ENCODE data around the gene CDH13. TPM values are rescaled to one million over a fixed set of nuclear protein-coding genes. Genes with fewer than 3 reads are reported as not detected.

The CDH13 gene
- total and polyA plus RNA-seq, 2 of the 8 experiments (the other 6 are each of a cell fraction or from before 2014, with no cell fraction given): 2.3 to 2.4 TPM

DNA sequence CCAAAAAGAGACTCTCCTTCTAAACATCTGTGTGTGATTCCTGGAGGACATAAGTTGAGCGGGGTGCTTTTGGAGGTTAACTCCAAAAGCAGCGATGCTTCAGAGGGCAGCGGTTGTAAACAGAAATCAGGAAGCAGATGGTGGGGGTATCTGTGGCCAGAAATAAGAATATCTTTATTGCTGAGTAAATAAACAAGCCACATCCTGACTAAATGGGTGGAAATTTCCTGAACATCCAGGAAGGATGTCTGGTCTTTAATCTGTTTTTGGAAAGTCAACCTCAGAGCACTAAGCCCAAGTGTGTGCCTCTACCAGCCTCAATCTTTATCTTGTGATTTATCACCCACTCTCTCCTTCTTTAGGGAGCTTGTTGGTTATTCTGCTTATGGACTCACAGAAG lies 123.3 kb downstream of the CDH13 start:
- Histone ChIP-seq H4K5ac (ENCODE audit: insufficient read length, low read depth, low read length) (no peak overlapping the region), H3K9me3 (ENCODE audit: insufficient read depth in 2 of 2, low read depth in 1 of 2, low read length in 1 of 2) (no peaks in the 10 kb centered on the region), H3K14ac (ENCODE audit: insufficient read length) (no peak overlapping the region), H4K8ac (ENCODE audit: extremely low read depth, insufficient read depth, low read length) (no peak overlapping the region), H3K4ac (replicated peaks; ENCODE audit: insufficient read length, low read depth, low read length) (no peak overlapping the region), H3K23ac (ENCODE audit: insufficient read length) (no peak overlapping the region), H2AK5ac (ENCODE audit: low read depth, low read length) (no peak overlapping the region), H3K79me2 (ENCODE audit: control insufficient read depth in 1 of 2, insufficient read depth in 2 of 2, low read length in 2 of 2) (no peaks in the 10 kb centered on the region), H4K20me1 (replicated peaks in 1 of 2; ENCODE audit: control insufficient read depth in 1 of 2, insufficient read depth in 2 of 2, low read length in 2 of 2) (no peaks in the 10 kb centered on the region), H3K56ac (replicated peaks; ENCODE audit: insufficient read length, low read depth, low read length) (no peak overlapping the region), H2BK12ac (ENCODE audit: low read depth, low read length) (no peak overlapping the region), H3K36me3 (ENCODE audit: control insufficient read depth in 2 of 4, insufficient read depth in 4 of 4, low read length in 3 of 4) (no peaks in the 10 kb centered on the region), H3K9ac (replicated peaks in 1 of 4; ENCODE audit: extremely low read depth in 1 of 4, low read depth in 3 of 4, low read length in 3 of 4) (no peak overlapping the region), H3K27me3 (replicated peaks in 1 of 4; ENCODE audit: control insufficient read depth in 3 of 4, extremely low read depth in 1 of 4, insufficient read depth in 3 of 4, low read length in 3 of 4) (no peaks in the 10 kb centered on the region), H3K4me3 (ENCODE audit: extremely low read depth in 1 of 4, insufficient read depth in 2 of 4, low read depth in 3 of 4, low read length in 4 of 4) (no peak overlapping the region), H3K27ac (ENCODE audit: low read depth, low read length) (no peak overlapping the region), H2BK5ac (ENCODE audit: low read depth, low read length) (no peak overlapping the region), H3K79me1 (ENCODE audit: low read depth, low read length) (no peaks in the 10 kb centered on the region), H3K4me1 (replicated peaks in 1 of 4; ENCODE audit: control insufficient read depth in 3 of 4, insufficient read depth in 4 of 4, low read length in 3 of 4) (peaks cover 0 to 4% (median 0%) of the 10 kb centered on the region in 4 experiments; a peak in 2 of 7 replicates), H3K18ac (ENCODE audit: extremely low read depth, low read length) (no peak overlapping the region), H3K23me2 (ENCODE audit: low read depth, low read length) (no peaks in the 10 kb centered on the region), H2BK120ac (replicated peaks; ENCODE audit: low read depth, low read length) (no peak overlapping the region), H2BK20ac (ENCODE audit: low read length) (no peak overlapping the region), H2BK15ac (ENCODE audit: low read length) (no peak overlapping the region), H4K91ac (replicated peaks; ENCODE audit: insufficient read length, low read length) (no peak overlapping the region), H2AFZ (ENCODE audit: low read length) (no peak overlapping the region), H3K4me2 (ENCODE audit: insufficient read depth in 1 of 2, low read depth in 2 of 2, low read length in 2 of 2) (no peak overlapping the region)
- CTCF ChIA-PET (ENCODE audit: partially characterized antibody): interaction anchor here (0.6 kb wide), 1 partner anchor 321 kb away, joined by 3 read pairs; no protein-coding TSS in a partner anchor
- FAIRE-seq: no peak
- TF ChIP-seq SRF (IDR thresholded peaks at IDR 0.05; ENCODE audit: low read depth, low read length) (no peak), SIRT6 (IDR thresholded peaks at IDR 0.05; ENCODE audit: low read length) (no peak), SUZ12 (IDR thresholded peaks at IDR 0.05; ENCODE audit: low read length) (no peak), FOSL1 (IDR thresholded peaks at IDR 0.05; ENCODE audit: insufficient read depth, low read depth, low read length) (no peak)
- DNase-seq (ENCODE audit: low read depth in 1 of 2, low spot score in 2 of 2): no peak
- POLR2A ChIA-PET (ENCODE audit: partially characterized antibody): no interaction called here
- 100% methylated on average over 3 of the region's 3 CpGs; no CpG with 5 or more reads in 1 of the 2 experiments for WGBS, 2 experiments (ENCODE audit: extremely low coverage in 1 of 2, insufficient coverage in 1 of 2, insufficient read length in 1 of 2, insufficient replicate concordance in 2 of 2, low coverage in 1 of 2, low lambda C conversion rate in 2 of 2, missing lambda C conversion rate in 1 of 2)
